Right lung (tissue), 5 donors: ENCODE results near the gene WDR55. TPM values are rescaled to one million over a fixed set of nuclear protein-coding genes. Genes with fewer than 3 reads are reported as not detected.
A peak's percentile ranks its signal among the peaks of the same experiment; 100 is the strongest.
"Not testable (repeated sequence)": the region's sequence is repeated elsewhere in the genome, so short reads cannot be mapped to it uniquely, and the experiment has no call there.

ENCODE experiments used
- DNase-seq, 2 donors: peaks; one replicate each; pipeline ENCODE4 v3.0.0-alpha.2; 2013
- polyA plus RNA-seq, 5 donors: library from polyadenylated mRNA; unstranded; fragments of 120-200 nt; gene quantifications; one replicate each; pipeline versions ENCODE4 v1.2.1 to v1.2.3, GENCODE V29; 2013; ENCODE audit warnings: inconsistent platforms in 1 of 5, low replicate concordance in 1 of 5; ENCODE audit not compliant: insufficient read length in 5 of 5, insufficient read depth in 1 of 5

WDR55 gene
- polyA plus RNA-seq, 5 donors: 15.3 to 21.5 (median 20.5) TPM

DNA sequence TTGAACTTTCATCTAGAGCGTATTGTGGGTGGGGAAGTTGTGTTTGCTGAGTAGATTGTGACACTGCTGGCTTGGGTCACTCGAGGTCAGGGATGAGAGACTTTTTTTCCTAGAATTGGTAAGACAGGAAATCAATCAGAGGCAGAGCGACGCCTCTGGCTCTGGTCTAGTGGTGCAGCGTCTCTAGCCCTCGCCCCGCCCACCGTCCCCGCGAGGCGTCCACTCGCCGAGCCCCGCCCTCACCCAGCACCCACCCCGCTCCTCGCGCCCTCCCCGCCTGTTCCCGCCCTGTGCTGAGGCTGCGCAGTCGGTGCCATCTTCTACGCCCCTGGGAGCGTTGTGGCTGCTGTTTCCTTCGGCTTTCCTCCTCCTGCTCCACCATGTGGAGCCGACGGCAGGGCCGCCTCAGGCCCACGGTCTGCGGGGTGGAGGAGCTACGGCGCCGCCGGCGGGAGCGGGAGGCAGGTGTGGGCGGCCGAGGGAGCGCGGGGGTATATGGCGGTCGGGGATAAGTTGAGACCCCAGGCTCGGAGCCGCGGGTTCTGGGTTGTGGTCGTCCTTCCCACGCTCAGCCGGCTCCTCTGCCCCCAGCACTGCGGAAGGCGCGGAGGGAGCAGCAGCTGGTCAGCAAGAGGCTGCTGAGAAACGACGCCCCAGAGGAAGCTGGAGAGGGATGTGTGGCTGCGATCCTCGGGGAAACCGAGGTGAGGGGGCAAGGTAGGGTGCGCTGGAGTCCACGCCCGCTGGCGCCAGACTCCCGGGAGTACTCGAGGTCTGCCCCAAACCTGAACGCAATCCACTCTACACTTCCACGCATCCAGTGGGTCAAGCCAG lies 25.3 kb upstream of the WDR55 start, which contains the start of gene TMCO6:
Gene TMCO6, plus strand, starts transcription at position 304 of the 834 bp plus-strand sequence. Its CDS starts 77 bp downstream, at position 381.
- DNase-seq: peak; percentile 93 to 94

DNA sequence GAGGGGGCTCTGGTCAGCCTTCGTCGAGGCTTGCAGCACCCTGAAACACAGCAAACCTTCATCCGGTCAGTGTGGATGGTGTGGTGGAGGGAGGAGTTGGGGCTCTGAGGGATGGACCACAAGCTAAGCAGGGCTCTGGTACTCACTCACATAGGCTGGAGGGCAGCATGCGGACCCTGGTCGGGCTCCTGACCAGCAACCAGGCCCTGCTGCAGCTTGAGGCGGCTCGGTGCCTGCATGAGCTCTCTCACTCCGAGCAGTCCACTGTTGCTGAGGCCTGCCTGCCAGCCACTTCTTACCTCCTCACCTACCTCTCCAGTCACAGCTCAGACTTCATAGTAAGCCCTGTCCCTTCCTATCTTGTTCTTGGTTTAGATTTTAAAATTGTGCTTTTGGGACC lies 23.0 kb upstream of the WDR55 start:
- no peak for DNase-seq

- DNase-seq: no peak
These were observed 22.0 kb upstream of the WDR55 start for GRCh38 chr5:140642718-140643117.

GRCh38 chr5:140647042-140647419 lies 17.7 kb upstream of the WDR55 start:
- DNase-seq: no peak

GRCh38 chr5:140658870-140659269 lies 5.8 kb upstream of the WDR55 start:
- no peak for DNase-seq

- DNase-seq: not testable (repeated sequence)
These were observed 4.3 kb upstream of the WDR55 start for GRCh38 chr5:140660371-140660770.

GRCh38 chr5:140664030-140664358 lies 710 bp upstream of the WDR55 start:
- DNase-seq: no peak

DNA sequence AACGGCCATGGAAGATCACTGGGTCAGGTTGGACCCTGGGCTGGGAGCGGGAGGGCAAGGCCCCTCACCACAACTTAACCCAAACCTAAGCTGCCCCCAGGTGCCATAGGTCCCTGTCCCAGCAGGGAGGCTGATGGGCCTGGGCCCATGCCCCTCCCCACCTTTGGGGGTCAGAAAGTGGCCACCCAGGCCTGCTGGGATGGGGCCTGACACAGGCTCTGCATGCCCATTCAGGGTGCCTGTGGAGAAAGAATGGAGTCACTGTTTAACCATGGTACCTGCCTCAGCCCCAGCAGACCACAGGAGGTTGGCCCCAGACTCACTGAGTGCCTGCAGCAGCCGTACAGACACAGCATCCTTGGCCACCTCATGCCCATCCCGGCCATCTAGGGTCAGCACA lies 6.3 kb downstream of the WDR55 start:
- DNase-seq: not testable (repeated sequence)

DNA sequence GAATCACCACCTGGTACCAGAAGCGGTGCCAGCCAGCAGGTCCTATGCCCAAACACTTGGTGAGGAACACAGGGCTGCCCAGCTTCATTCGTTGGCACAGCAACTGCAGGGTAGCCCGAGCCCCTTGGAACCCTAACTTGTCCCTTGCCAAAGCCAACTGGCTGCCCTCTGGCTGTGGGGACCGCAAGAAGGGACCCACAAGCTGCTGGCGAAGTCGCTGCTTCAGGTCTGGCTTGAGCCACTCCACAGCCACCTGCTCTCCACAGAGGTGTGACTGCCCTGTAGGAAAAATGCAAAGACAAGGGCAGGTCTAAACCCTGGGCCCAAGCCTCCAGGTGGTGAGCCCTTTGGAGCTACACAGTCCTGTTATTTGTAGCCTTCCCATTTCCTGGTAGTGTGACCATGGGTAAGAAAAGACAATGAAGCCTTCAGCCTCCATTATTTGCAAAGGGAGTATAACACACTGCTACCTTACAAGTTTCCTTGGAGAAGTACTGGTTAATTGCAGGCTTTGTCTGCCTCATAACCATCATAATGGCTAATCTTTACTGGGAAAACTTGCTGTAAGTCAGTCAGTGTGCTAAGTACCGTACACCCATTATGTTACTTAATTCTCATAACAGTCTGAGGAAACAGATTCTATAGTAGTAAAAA lies 6.9 kb downstream of the WDR55 start:
- no peak for DNase-seq

GRCh38 chr5:140672455-140673186 lies 7.9 kb downstream of the WDR55 start:
- no peak for DNase-seq

GRCh38 chr5:140673187-140673976 lies 8.7 kb downstream of the WDR55 start, which contains the start of gene DND1:
Gene DND1, minus strand, starts transcription at chr5:140673576. Its CDS starts 34 bp downstream, at chr5:140673542.
- DNase-seq: no peak

DNA sequence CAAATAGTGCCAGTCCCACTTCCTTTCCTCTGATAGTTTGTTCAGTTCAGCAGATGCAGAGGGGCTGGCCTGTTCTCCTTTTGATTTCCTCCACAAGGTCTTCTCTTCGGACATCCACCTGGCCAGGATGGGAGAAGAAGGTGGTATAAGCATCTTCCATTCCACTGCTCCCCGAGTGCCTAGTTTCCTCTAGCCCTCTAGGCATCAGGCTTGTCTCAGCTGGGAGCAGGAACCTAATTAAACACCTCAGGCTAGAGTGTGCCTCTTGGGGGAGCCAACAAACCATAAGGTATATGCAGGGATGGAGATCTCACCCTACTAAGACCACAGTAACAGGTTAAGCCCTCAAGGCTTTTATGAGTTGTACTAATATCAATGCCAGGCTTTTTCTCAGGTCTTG lies 9.5 kb downstream of the WDR55 start:
- DNase-seq: no peak

GRCh38 chr5:140674629-140675028 lies 9.9 kb downstream of the WDR55 start:
- DNase-seq: no peak

DNA sequence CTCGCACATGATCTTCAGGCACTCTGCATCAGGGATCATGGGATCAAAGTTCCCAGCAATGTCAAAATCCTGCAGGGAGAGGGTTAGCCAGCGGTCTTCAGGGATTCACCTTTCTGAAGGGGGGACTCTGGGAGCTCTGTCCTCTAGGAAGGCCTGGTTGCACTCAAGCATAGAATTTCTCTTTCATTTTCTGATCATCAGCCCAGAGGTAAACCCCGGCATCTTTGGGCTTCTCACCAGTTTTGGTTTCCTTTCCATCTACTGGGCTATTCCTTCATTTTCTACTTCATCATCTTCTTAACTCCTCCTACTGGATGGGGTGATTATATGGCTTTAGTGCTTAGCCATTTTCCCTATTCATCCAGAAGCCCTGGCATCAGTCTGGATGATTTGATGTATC lies 13.2 kb downstream of the WDR55 start:
- no peak for DNase-seq

GRCh38 chr5:140678993-140679392 lies 14.3 kb downstream of the WDR55 start:
- DNase-seq: no peak

- DNase-seq: no peak
These were observed 25.8 kb downstream of the WDR55 start for GRCh38 chr5:140690376-140690932.

DNA sequence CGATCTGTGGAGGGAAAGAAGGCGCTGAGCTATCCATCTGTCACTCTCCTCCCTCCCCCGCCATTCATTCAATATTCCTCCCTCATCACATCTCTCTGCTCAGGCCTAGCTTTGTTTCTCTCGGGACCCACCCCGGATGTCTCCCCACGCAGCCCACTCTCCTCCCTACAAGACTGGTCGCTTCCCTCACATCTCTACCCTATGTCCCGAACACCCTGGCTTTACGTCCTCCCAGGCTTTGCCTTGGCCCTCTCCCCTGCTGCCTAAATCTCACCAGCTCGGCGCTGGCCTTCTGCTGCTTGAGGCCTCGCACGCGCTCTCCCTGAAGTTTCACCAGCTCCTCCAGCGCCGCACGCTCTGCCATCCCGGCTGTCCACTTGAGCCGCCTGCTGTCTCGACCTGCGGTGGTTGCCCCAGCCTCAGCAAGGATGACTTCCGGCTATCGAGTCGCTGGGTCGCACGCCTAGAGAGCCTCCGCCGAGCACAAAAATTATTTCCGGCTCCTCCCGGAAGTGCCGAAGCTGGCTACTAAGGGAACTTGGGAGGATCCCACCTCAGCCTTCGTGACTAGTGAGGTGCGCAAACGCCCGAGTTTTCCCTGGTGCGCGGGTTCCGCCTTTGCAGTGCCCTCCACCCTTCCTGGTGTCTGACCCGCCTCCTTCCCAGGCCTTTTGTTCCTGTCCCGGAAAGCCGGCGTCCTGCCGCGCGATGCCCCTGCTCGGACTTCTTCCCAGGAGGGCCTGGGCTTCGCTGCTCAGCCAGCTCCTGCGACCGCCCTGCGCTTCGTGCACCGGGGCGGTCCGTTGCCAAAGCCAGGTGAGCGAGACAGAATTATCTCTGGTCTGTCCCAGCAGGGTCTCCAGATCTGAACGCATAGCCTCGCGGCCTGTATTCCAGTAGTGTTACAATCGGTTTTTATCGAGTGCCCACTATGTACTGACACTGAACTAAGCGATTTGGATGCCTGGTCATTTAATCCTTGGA lies 26.5 kb downstream of the WDR55 start, which contains the start of the genes HARS1 and HARS2:
Gene HARS1, minus strand, starts transcription at position 430 of the 984 bp plus-strand sequence. Its CDS starts 66 bp downstream, at position 364.
Gene HARS2, plus strand, starts transcription at position 515 of the 984 bp plus-strand sequence. Its CDS starts 194 bp downstream, at position 709.
- DNase-seq: peak; percentile 82

DNA sequence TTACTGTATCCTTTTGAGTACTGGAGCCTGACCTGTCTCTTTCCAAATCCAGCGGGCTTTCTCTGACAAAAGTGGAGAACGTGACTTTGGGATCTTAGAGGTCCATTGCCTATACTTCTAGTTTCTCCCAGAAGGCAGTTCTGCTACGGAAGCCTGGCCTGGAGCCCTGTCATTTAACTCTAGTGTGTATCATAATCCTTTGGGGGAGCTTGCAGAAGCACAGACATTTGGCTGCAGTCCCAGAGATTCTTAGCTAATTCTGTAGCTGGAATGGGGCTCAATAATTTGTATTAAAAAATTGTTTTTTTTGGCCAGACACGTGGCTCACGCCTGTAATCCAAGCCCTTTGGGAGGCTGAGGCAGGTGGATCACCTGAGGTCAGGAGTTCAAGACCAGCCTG lies 29.6 kb downstream of the WDR55 start:
- DNase-seq: no peak

DNA sequence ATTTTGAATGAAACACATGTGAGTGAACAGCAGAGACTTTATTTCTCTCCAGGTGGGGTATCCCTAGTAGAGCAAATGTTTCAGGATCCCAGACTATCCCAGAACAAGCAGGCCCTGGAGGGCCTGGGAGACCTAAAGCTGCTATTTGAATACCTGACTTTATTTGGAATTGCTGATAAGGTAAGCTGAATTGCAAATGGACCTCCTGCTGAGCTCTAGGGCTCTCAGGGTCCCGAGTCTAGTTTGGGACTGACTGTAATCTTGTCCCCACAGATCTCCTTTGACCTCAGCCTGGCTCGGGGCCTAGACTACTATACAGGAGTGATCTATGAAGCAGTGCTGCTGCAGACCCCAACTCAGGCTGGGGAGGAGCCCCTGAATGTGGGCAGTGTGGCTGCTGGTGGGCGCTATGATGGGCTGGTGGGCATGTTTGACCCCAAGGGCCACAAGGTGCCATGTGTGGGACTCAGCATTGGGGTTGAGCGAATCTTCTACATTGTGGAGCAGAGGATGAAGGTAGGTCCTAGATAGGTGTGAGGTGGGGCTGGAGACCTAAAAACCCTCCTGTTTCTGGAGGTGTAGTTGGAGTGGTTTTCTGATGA lies 32.3 kb downstream of the WDR55 start:
- DNase-seq: no peak
